Fibroblast of villous mesenchyme (primary cell): ENCODE measurements around the gene HCRTR1. TPM values are rescaled to one million over a fixed set of nuclear protein-coding genes. Genes with fewer than 3 reads are reported as not detected.

Source experiments
- DNase-seq: peaks from one replicate; pipeline ENCODE4 v3.0.0-alpha.2; 2010; ENCODE audit warnings: low read depth
- H3K4me3 ChIP-seq: 2 replicates; pipeline ENCODE4 v1.5.1; 2011; ENCODE audit warnings: low read depth, mild to moderate bottlenecking, low read length
- CTCF ChIP-seq: IDR thresholded peaks from 2 replicates; pipeline ENCODE4 v1.5.1; 2012; ENCODE audit warnings: low read depth, mild to moderate bottlenecking, low read length; ENCODE audit not compliant: insufficient read depth
- total RNA-seq: library from RNA; depleted of rRNA; stranded (reverse); fragments of >200 nt; gene quantifications from 2 replicates; pipeline ENCODE4 v1.2.3, GENCODE V29; 2012

HCRTR1 gene
- total RNA-seq, 1 donor, result under 0.01 TPM

GRCh38 chr1:31633117-31633516, 15.6 kb downstream of the HCRTR1 start:
- no peak overlapping the region for H3K4me3 ChIP-seq
- no peak for DNase-seq
- peak; percentile 52 for TF ChIP-seq CTCF

- H3K4me3 ChIP-seq, result no peak overlapping the region
- TF ChIP-seq CTCF, result no peak
- no peak for DNase-seq
Observed at GRCh38 chr1:31637915-31638673, 20.6 kb downstream of the HCRTR1 start.

- no peak for TF ChIP-seq CTCF
- peak; percentile 89 for DNase-seq
- no peak overlapping the region for H3K4me3 ChIP-seq
Observed at GRCh38 chr1:31639543-31639942, 22.1 kb downstream of the HCRTR1 start.

- DNase-seq, result no peak
- peak; percentile 11 for TF ChIP-seq CTCF
- no peak overlapping the region for H3K4me3 ChIP-seq
Observed at GRCh38 chr1:31640179-31640578, 22.7 kb downstream of the HCRTR1 start.

DNA sequence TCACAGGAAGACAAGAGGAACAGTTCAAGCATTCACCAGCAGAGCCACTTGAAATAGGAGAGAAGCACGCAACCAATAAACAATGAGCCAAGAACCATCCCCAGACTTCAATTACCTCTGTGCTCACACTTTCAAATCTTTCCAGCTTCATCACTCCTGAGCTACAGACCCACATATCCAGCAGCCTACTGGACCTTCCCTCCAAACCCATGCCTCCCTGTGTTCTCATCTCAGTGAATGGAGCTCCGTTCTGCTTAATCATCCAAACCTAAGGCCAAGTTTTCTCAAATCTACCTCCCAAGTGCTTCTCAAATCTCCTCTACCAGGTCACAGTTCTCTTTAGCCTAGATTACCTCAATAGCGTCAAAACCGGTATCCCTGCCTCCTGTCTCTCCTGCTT, 23.5 kb downstream of the HCRTR1 start:
- no peak overlapping the region for H3K4me3 ChIP-seq
- no peak for TF ChIP-seq CTCF
- no peak for DNase-seq

- H3K4me3 ChIP-seq, result no peak overlapping the region
- no peak for DNase-seq
- no peak for TF ChIP-seq CTCF
Observed at GRCh38 chr1:31642366-31642765, 24.9 kb downstream of the HCRTR1 start.

DNA sequence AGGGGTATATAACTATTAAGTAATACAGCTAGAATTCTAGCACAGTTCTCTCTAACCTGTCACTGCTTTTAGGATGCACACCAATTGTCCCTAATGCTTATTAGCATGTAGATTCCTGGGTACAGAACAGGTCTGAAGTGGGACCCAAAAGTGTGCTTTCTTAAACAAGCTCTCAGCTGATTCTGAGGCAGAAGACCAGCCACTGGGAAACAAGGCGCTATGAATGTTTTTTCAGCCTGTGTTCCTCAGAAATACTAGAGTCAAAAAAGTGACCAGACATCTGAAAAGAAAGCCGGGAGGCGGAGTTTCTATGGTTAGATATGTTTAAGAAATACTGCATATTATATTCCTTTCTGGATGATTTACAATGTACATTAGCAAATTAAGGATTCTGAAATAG, 25.4 kb downstream of the HCRTR1 start:
- TF ChIP-seq CTCF, result no peak
- no peak for DNase-seq
- no peak overlapping the region for H3K4me3 ChIP-seq
